ENCODE results near the gene SH3RF3.

The SH3RF3 gene

GRCh38 chr2:109139865-109140396 lies 10.9 kb downstream of the SH3RF3 start:
- DNase-seq (ENCODE audit: low read depth): no peak

- no peak for DNase-seq (ENCODE audit: low read depth)
Measured at GRCh38 chr2:109141006-109141600, 12.1 kb downstream of the SH3RF3 start.

GRCh38 chr2:109141727-109142283 lies 12.8 kb downstream of the SH3RF3 start:
- DNase-seq (ENCODE audit: low read depth): no peak

GRCh38 chr2:109142416-109143210 lies 13.6 kb downstream of the SH3RF3 start:
- DNase-seq (ENCODE audit: low read depth): no peak

GRCh38 chr2:109143214-109144187 lies 14.5 kb downstream of the SH3RF3 start:
- peak; percentile 26 for DNase-seq (ENCODE audit: low read depth)

- DNase-seq (ENCODE audit: low read depth): peak; percentile 17
Measured at GRCh38 chr2:109144271-109144670, 15.3 kb downstream of the SH3RF3 start.

- no peak for DNase-seq (ENCODE audit: low read depth)
Measured at GRCh38 chr2:109144721-109145120, 15.7 kb downstream of the SH3RF3 start.

- no peak for DNase-seq (ENCODE audit: low read depth)
Measured at GRCh38 chr2:109145286-109145685, 16.3 kb downstream of the SH3RF3 start.

- DNase-seq (ENCODE audit: low read depth): no peak
Measured at GRCh38 chr2:109147405-109147804, 18.4 kb downstream of the SH3RF3 start.

GRCh38 chr2:109148117-109148746 lies 19.2 kb downstream of the SH3RF3 start:
- no peak for DNase-seq (ENCODE audit: low read depth)

- DNase-seq (ENCODE audit: low read depth): no peak
Measured at GRCh38 chr2:109148991-109149645, 20.1 kb downstream of the SH3RF3 start.

- DNase-seq (ENCODE audit: low read depth): no peak
Measured at GRCh38 chr2:109150559-109150958, 21.6 kb downstream of the SH3RF3 start.

GRCh38 chr2:109151519-109151918 lies 22.5 kb downstream of the SH3RF3 start:
- DNase-seq (ENCODE audit: low read depth): no peak

- no peak for DNase-seq (ENCODE audit: low read depth)
Measured at GRCh38 chr2:109153005-109153784, 24.2 kb downstream of the SH3RF3 start.

GRCh38 chr2:109153807-109154206 lies 24.8 kb downstream of the SH3RF3 start:
- DNase-seq (ENCODE audit: low read depth): no peak

- DNase-seq (ENCODE audit: low read depth): no peak
Measured at GRCh38 chr2:109154226-109154625, 25.2 kb downstream of the SH3RF3 start.

- no peak for DNase-seq (ENCODE audit: low read depth)
Measured at GRCh38 chr2:109155553-109156451, 26.8 kb downstream of the SH3RF3 start.

- DNase-seq (ENCODE audit: low read depth): no peak
Measured at GRCh38 chr2:109157563-109158105, 28.6 kb downstream of the SH3RF3 start.

GRCh38 chr2:109158237-109158636 lies 29.2 kb downstream of the SH3RF3 start:
- no peak for DNase-seq (ENCODE audit: low read depth)

All from T-helper 22 cell (primary cell).